WTC11 (cell line): ENCODE measurements around the gene ENTREP1. TPM values are rescaled to one million over a fixed set of nuclear protein-coding genes. Genes with fewer than 3 reads are reported as not detected.
A peak's percentile ranks its signal among the peaks of the same experiment; 100 is the strongest.
"Not testable (repeated sequence)": the region's sequence is repeated elsewhere in the genome, so short reads cannot be mapped to it uniquely, and the experiment has no call there.

Experiments
- ATAC-seq: fragments of 200-7000 bp; cut with Tn5 transposase; 2 replicates; pipeline ENCODE4 v1.10.0; 2021; ENCODE audit warnings: mild to moderate bottlenecking, moderate library complexity
- CTCF ChIA-PET: fragments of 300-600 bp; sonication (Branson Sonifier 250); formaldehyde crosslinking; loops from one replicate; lab custom pipeline; 2021; ENCODE audit warnings: antibody characterized with exemption; lab: Charles Lee
- POLR2A ChIA-PET: fragments of 350-600 bp; sonication (Branson Sonifier 250); formaldehyde crosslinking; loops from one replicate; lab custom pipeline; 2021; ENCODE audit warnings: antibody characterized with exemption; lab: Charles Lee
- DNase-seq: peaks from one replicate; pipeline ENCODE4 v3.0.0; 2021; ENCODE audit warnings: low spot score
- H3K27ac Mint-ChIP-seq: 2 replicates; pipeline ENCODE4 v1.8.0; 2021; ENCODE audit warnings: mixed read lengths
- H3K27me3 Mint-ChIP-seq: 2 replicates; pipeline ENCODE4 v1.8.0; 2021; ENCODE audit warnings: low read depth, mild to moderate bottlenecking, moderate library complexity, mixed read lengths
- H3K36me3 Mint-ChIP-seq: 2 replicates; pipeline ENCODE4 v1.8.0; 2021; ENCODE audit warnings: mixed read lengths
- H3K4me1 Mint-ChIP-seq: 2 replicates; pipeline ENCODE4 v1.8.0; 2022; ENCODE audit warnings: mixed read lengths
- H3K4me3 Mint-ChIP-seq: 2 replicates; pipeline ENCODE4 v1.8.0; 2021; ENCODE audit warnings: mild to moderate bottlenecking, moderate library complexity, mixed read lengths
- H3K9me3 Mint-ChIP-seq: 2 replicates; pipeline ENCODE4 v1.8.0; 2021; ENCODE audit warnings: mixed read lengths
- ATF1 ChIP-seq: sonication (generic); formaldehyde crosslinking; IDR thresholded peaks from 2 replicates; pipeline ENCODE4 v1.8.1; 2023; ENCODE audit warnings: mild to moderate bottlenecking, moderate library complexity, missing genetic modification reagents
- ATF2 ChIP-seq: sonication (generic); formaldehyde crosslinking; IDR thresholded peaks from 2 replicates; pipeline ENCODE4 v1.8.1; 2022; ENCODE audit warnings: low read depth, missing genetic modification reagents, borderline replicate concordance
- ATF3 ChIP-seq: sonication (generic); formaldehyde crosslinking; conservative IDR thresholded peaks from 2 replicates; pipeline ENCODE4 v1.8.1; 2022; ENCODE audit warnings: mild to moderate bottlenecking, missing genetic modification reagents
- ATF6 ChIP-seq: sonication (generic); formaldehyde crosslinking; IDR thresholded peaks from 2 replicates; pipeline ENCODE4 v1.8.1; 2023; ENCODE audit warnings: mild to moderate bottlenecking, missing genetic modification reagents
- CTCF ChIP-seq: fragments of 200-600 bp; IDR thresholded peaks from 2 replicates; pipeline ENCODE4 v1.8.0; 2022; ENCODE audit warnings: antibody characterized with exemption
- FOXP1 ChIP-seq: sonication (generic); formaldehyde crosslinking; IDR thresholded peaks from 2 replicates; pipeline ENCODE4 v1.8.0; 2022; ENCODE audit warnings: missing genetic modification reagents, mild to moderate bottlenecking, moderate library complexity, borderline replicate concordance
- GRHL2 ChIP-seq: fragments of 250-450 bp; sonication (Bioruptor Pico); IDR thresholded peaks from 2 replicates; pipeline ENCODE4 v1.8.0; 2022; ENCODE audit warnings: mild to moderate bottlenecking, moderate library complexity; ENCODE audit not compliant: insufficient replicate concordance, severe bottlenecking
- HMGXB4 ChIP-seq: sonication (generic); formaldehyde crosslinking; IDR thresholded peaks from 2 replicates; pipeline ENCODE4 v1.8.1; 2023; ENCODE audit warnings: mild to moderate bottlenecking, moderate library complexity, missing genetic modification reagents
- JAZF1 ChIP-seq: fragments of 250-450 bp; sonication (Bioruptor Pico); IDR thresholded peaks from 2 replicates; pipeline ENCODE4 v1.9.0; 2021; ENCODE audit warnings: moderate library complexity, mild to moderate bottlenecking, inconsistent platforms
- JUN ChIP-seq: sonication (generic); formaldehyde crosslinking; IDR thresholded peaks from 2 replicates; pipeline ENCODE4 v1.8.0; 2023; ENCODE audit warnings: mild to moderate bottlenecking, missing genetic modification reagents
- NR2C2 ChIP-seq: sonication (generic); formaldehyde crosslinking; IDR thresholded peaks from 2 replicates; pipeline ENCODE4 v1.8.0; 2022; ENCODE audit warnings: mild to moderate bottlenecking, missing genetic modification reagents
- NR3C1 ChIP-seq: sonication (generic); formaldehyde crosslinking; conservative IDR thresholded peaks from 2 replicates; pipeline ENCODE4 v1.8.1; 2023; ENCODE audit warnings: low read depth, mild to moderate bottlenecking, missing genetic modification reagents
- OVOL2 ChIP-seq: fragments of 250-450 bp; sonication (Bioruptor Pico); IDR thresholded peaks from 2 replicates; pipeline ENCODE4 v1.9.0; 2021; ENCODE audit warnings: mild to moderate bottlenecking, borderline replicate concordance
- RORB ChIP-seq: fragments of 250-450 bp; sonication (Bioruptor Pico); IDR thresholded peaks from 2 replicates; pipeline ENCODE4 v1.9.0; 2021; ENCODE audit warnings: mild to moderate bottlenecking
- TCF7 ChIP-seq: sonication (generic); formaldehyde crosslinking; IDR thresholded peaks from 2 replicates; pipeline ENCODE4 v1.8.0; 2022; ENCODE audit warnings: mild to moderate bottlenecking, low read depth, missing genetic modification reagents, moderate library complexity
- TEAD4 ChIP-seq: sonication (generic); formaldehyde crosslinking; IDR thresholded peaks from 2 replicates; pipeline ENCODE4 v1.8.0; 2022; ENCODE audit warnings: mild to moderate bottlenecking, missing genetic modification reagents
- ZNF263 ChIP-seq: sonication (generic); formaldehyde crosslinking; IDR thresholded peaks from 2 replicates; pipeline ENCODE4 v1.8.1; 2022; ENCODE audit warnings: low read depth, mild to moderate bottlenecking, moderate library complexity, missing genetic modification reagents
- ZNF425 ChIP-seq: fragments of 250-450 bp; sonication (Bioruptor Pico); conservative IDR thresholded peaks from 2 replicates; pipeline ENCODE4 v1.9.0; 2021; ENCODE audit warnings: mild to moderate bottlenecking
- ZSCAN18 ChIP-seq: fragments of 250-450 bp; sonication (Bioruptor Pico); IDR thresholded peaks from 2 replicates; pipeline ENCODE4 v2.1.2; 2022; ENCODE audit warnings: mild to moderate bottlenecking, moderate library complexity
- total RNA-seq: library from RNA; stranded (reverse); gene quantifications from 3 replicates; pipeline ENCODE4 v1.2.3, GENCODE V29; 2021

Gene ENTREP1
- total RNA-seq, 1 experiment from 2014 or later = 22.4 TPM

GRCh38 chr9:69432623-69433022 lies 107.6 kb downstream of the ENTREP1 start (continued):
- no peak for TF ChIP-seq CTCF

- H3K27me3 Mint-ChIP-seq = peaks cover 2% of the 10 kb centered on the region; the same call in 1 of the 2 replicates
- POLR2A ChIA-PET = no interaction called here
- TF ChIP-seq JUN (CRISPR knock-in tag) = no peak
- no peak for TF ChIP-seq NR2C2
- TF ChIP-seq ATF2 = no peak
- TF ChIP-seq RORB (CRISPR knock-in tag) = no peak
- no peak for TF ChIP-seq ATF6 (CRISPR knock-in tag)
- TF ChIP-seq FOXP1 (CRISPR knock-in tag) = no peak
- no peak for TF ChIP-seq ATF1 (CRISPR knock-in tag)
- no peak for TF ChIP-seq TEAD4 (CRISPR knock-in tag)
- TF ChIP-seq, all 79 proteins: peak for 0
- Mint-ChIP-seq H3K9me3 (no peaks in the 10 kb centered on the region), H3K27ac (peak overlapping the region; percentile 11; the same call in 1 of the 2 replicates), H3K36me3 (no peaks in the 10 kb centered on the region), H3K4me1 (no peaks in the 10 kb centered on the region), H3K4me3 (no peak overlapping the region)
- DNase-seq = no peak
- no peak for ATAC-seq
- CTCF ChIA-PET = no interaction called here
Measured at GRCh38 chr9:69433392-69433791, 108.4 kb downstream of the ENTREP1 start.

GRCh38 chr9:69433968-69434367 lies 109.0 kb downstream of the ENTREP1 start:
- no peak for TF ChIP-seq ATF3 (CRISPR knock-in tag)
- TF ChIP-seq NR3C1 (CRISPR knock-in tag) = no peak
- no peak for TF ChIP-seq HMGXB4 (CRISPR knock-in tag)
- no peak for TF ChIP-seq OVOL2 (CRISPR knock-in tag)
- no peak for TF ChIP-seq JAZF1
- TF ChIP-seq ATF1 (CRISPR knock-in tag) = no peak
- TF ChIP-seq ZNF425 (CRISPR knock-in tag) = no peak
- TF ChIP-seq ZSCAN18 (CRISPR knock-in tag) = no peak
- no peak for TF ChIP-seq TCF7 (CRISPR knock-in tag)
- TF ChIP-seq GRHL2 = no peak
- TF ChIP-seq ZNF263 = no peak
- no peaks in the 10 kb centered on the region for H3K36me3 Mint-ChIP-seq
- no peaks in the 10 kb centered on the region for H3K4me1 Mint-ChIP-seq
- POLR2A ChIA-PET = no interaction called here
- peaks cover 2% of the 10 kb centered on the region; the same call in 1 of the 2 replicates for H3K27me3 Mint-ChIP-seq
- H3K4me3 Mint-ChIP-seq = no peak overlapping the region
- H3K9me3 Mint-ChIP-seq = no peaks in the 10 kb centered on the region
- no peak overlapping the region for H3K27ac Mint-ChIP-seq
- ATAC-seq (no peak), DNase-seq (no peak)
- CTCF ChIA-PET = no interaction called here

GRCh38 chr9:69439654-69440053 lies 114.6 kb downstream of the ENTREP1 start:
- Mint-ChIP-seq H3K36me3 (peaks cover 20% of the 10 kb centered on the region), H3K9me3 (peaks cover 16% of the 10 kb centered on the region)
- DNase-seq, H3K27me3 Mint-ChIP-seq, CTCF ChIA-PET, H3K4me1 Mint-ChIP-seq, H3K27ac Mint-ChIP-seq, POLR2A ChIA-PET, H3K4me3 Mint-ChIP-seq, ATAC-seq: not testable (repeated sequence)
